Neuronal stem cell (in vitro differentiated cells): ENCODE results near the gene SHISA4.

Experiments used
- DNase-seq: peaks from one replicate; pipeline ENCODE4 v3.0.0-alpha.2; 2013; ENCODE audit warnings: low spot score
- H2AFZ ChIP-seq: one replicate; pipeline ENCODE4 v1.6.1; 2013; ENCODE audit warnings: mild to moderate bottlenecking, low read length, inconsistent platforms
- H2AK5ac ChIP-seq: 2 replicates; pipeline ENCODE4 v1.6.1; 2013; ENCODE audit warnings: low read depth, mild to moderate bottlenecking, inconsistent platforms, low read length, moderate library complexity, mixed read lengths
- H2BK120ac ChIP-seq: 2 replicates; pipeline ENCODE4 v1.6.1; 2013; ENCODE audit warnings: low read depth, mild to moderate bottlenecking, inconsistent platforms, low read length, moderate library complexity, mixed read lengths
- H2BK12ac ChIP-seq: one replicate; pipeline ENCODE4 v1.6.1; 2013; ENCODE audit warnings: low read length, inconsistent platforms
- H2BK15ac ChIP-seq: 2 replicates; pipeline ENCODE4 v1.6.1; 2013; ENCODE audit warnings: mild to moderate bottlenecking, low read length, inconsistent platforms, mixed read lengths
- H2BK5ac ChIP-seq: one replicate; pipeline ENCODE4 v1.6.1; 2013; ENCODE audit warnings: inconsistent platforms, mild to moderate bottlenecking, low read length, moderate library complexity
- H3K14ac ChIP-seq: one replicate; pipeline ENCODE4 v1.6.1; 2013; ENCODE audit warnings: low read length, inconsistent platforms
- H3K18ac ChIP-seq: 2 replicates; pipeline ENCODE4 v1.6.1; 2013; ENCODE audit warnings: low read length, inconsistent platforms
- H3K23ac ChIP-seq: 2 replicates; pipeline ENCODE4 v1.6.1; 2013; ENCODE audit warnings: low read depth, mild to moderate bottlenecking, mixed read lengths, low read length, inconsistent platforms; ENCODE audit not compliant: poor library complexity
- H3K27ac ChIP-seq: replicated peaks from 3 replicates; pipeline ENCODE4 v1.5.1; 2013; ENCODE audit warnings: low read length, inconsistent platforms
- H3K27me3 ChIP-seq, 3 experiments: 2 replicates each; pipeline ENCODE4 v1.6.1; 2013; ENCODE audit warnings: low read length in 3 of 3, mild to moderate bottlenecking in 2 of 3, inconsistent platforms in 1 of 3, low read depth in 1 of 3, mixed read lengths in 1 of 3, moderate library complexity in 1 of 3; ENCODE audit not compliant: control insufficient read depth in 3 of 3, insufficient read depth in 3 of 3
- H3K36me3 ChIP-seq, 2 donors: replicated peaks in 1 of 2; 2 replicates each; pipeline ENCODE4 v1.6.1; 2013; ENCODE audit warnings: low read length in 2 of 2; ENCODE audit not compliant: control insufficient read depth in 2 of 2, insufficient read depth in 2 of 2
- H3K4ac ChIP-seq: 2 replicates; pipeline ENCODE4 v1.6.1; 2013; ENCODE audit warnings: inconsistent platforms, mild to moderate bottlenecking, low read length, moderate library complexity
- H3K4me1 ChIP-seq, 2 donors: 1 replicate in 1 of 2; 2 replicates in 1 of 2; pipeline ENCODE4 v1.6.1; 2013; ENCODE audit warnings: low read length in 2 of 2, low read depth in 1 of 2; ENCODE audit not compliant: control insufficient read depth in 2 of 2, insufficient read depth in 1 of 2
- H3K4me2 ChIP-seq: one replicate; pipeline ENCODE4 v1.6.1; 2013; ENCODE audit warnings: mild to moderate bottlenecking, low read length, inconsistent platforms; ENCODE audit not compliant: insufficient read depth, poor library complexity, severe bottlenecking
- H3K4me3 ChIP-seq, 2 donors: 2 replicates each; pipeline ENCODE4 v1.5.1; 2013; ENCODE audit warnings: low read length in 2 of 2, mild to moderate bottlenecking in 2 of 2, inconsistent platforms in 1 of 2, moderate library complexity in 1 of 2
- H3K79me1 ChIP-seq: one replicate; pipeline ENCODE4 v1.6.1; 2013; ENCODE audit warnings: low read depth, mild to moderate bottlenecking, inconsistent platforms, low read length, moderate library complexity
- H3K9ac ChIP-seq: one replicate; pipeline ENCODE4 v1.6.1; 2013; ENCODE audit warnings: mild to moderate bottlenecking, low read depth, low read length, inconsistent platforms; ENCODE audit not compliant: poor library complexity
- H3K9me3 ChIP-seq, 2 donors: replicated peaks in 1 of 2; 2 replicates each; pipeline versions ENCODE3 to v1.6.1; 2013; ENCODE audit warnings: low read length in 2 of 2, mild to moderate bottlenecking in 2 of 2, inconsistent platforms in 1 of 2, low read depth in 1 of 2, mixed read lengths in 1 of 2, moderate library complexity in 1 of 2; ENCODE audit not compliant: control insufficient read depth in 2 of 2, insufficient read depth in 1 of 2
- H4K8ac ChIP-seq: one replicate; pipeline ENCODE4 v1.6.1; 2013; ENCODE audit warnings: low read depth, mild to moderate bottlenecking, inconsistent platforms, low read length, moderate library complexity
- H4K91ac ChIP-seq: one replicate; pipeline ENCODE4 v1.6.1; 2013; ENCODE audit warnings: low read length, low read depth, mild to moderate bottlenecking, inconsistent platforms; ENCODE audit not compliant: poor library complexity
- WGBS, 2 donors: extraction: QIAGEN DNeasy Blood & Tissue Kit; methylation state at CpG; one replicate each; pipeline ENCODE4 v1.1.7; 2013; ENCODE audit warnings: missing lambda C conversion rate in 2 of 2, mixed read lengths in 1 of 2; ENCODE audit not compliant: insufficient read length in 2 of 2, insufficient replicate concordance in 1 of 2; ENCODE audit errors: extremely low coverage in 2 of 2; 5-methylcytosine and 5-hydroxymethylcytosine counted together

The SHISA4 gene

GRCh38 chr1:201895913-201896807, 7.5 kb downstream of the SHISA4 start:
- Histone ChIP-seq H4K91ac (no peak overlapping the region), H3K9me3 (no peaks in the 10 kb centered on the region), H3K27me3 (peaks cover 0 to 27% (median 1%) of the 10 kb centered on the region in 3 experiments), H3K18ac (no peak overlapping the region), H2BK5ac (no peak overlapping the region), H3K23ac (no peak overlapping the region), H3K9ac (no peak overlapping the region), H2BK15ac (no peak overlapping the region), H2AFZ (peak overlapping the region; percentile 74), H3K4me3 (peak overlapping the region in 1 of 2 donors; percentile 37), H3K4ac (no peak overlapping the region), H3K4me1 (peaks cover 0 to 7% of the 10 kb centered on the region in 2 donors), H2BK120ac (no peak overlapping the region), H2BK12ac (no peak overlapping the region), H3K27ac (no peak overlapping the region), H3K14ac (no peak overlapping the region), H2AK5ac (no peak overlapping the region), H3K36me3 (no peaks in the 10 kb centered on the region), H4K8ac (no peak overlapping the region), H3K79me1 (peaks cover 2% of the 10 kb centered on the region), H3K4me2 (no peak overlapping the region)
- peak; percentile 50 for DNase-seq
- WGBS, 2 donors, result no CpG with 5 or more reads among the region's 10 CpGs

GRCh38 chr1:201896951-201897391, 8.3 kb downstream of the SHISA4 start:
- Histone ChIP-seq H3K36me3 (no peaks in the 10 kb centered on the region), H4K8ac (no peak overlapping the region), H3K4me3 (peak overlapping the region in 1 of 2 donors; percentile 19), H2BK5ac (no peak overlapping the region), H3K4me1 (peaks cover 0 to 7% of the 10 kb centered on the region in 2 donors), H3K27me3 (peaks cover 0 to 22% (median 1%) of the 10 kb centered on the region in 3 experiments), H2BK120ac (no peak overlapping the region), H2AK5ac (no peak overlapping the region), H3K18ac (no peak overlapping the region), H3K14ac (no peak overlapping the region), H3K23ac (no peak overlapping the region), H4K91ac (no peak overlapping the region), H2BK15ac (no peak overlapping the region), H2BK12ac (no peak overlapping the region), H3K9me3 (no peaks in the 10 kb centered on the region), H3K79me1 (no peaks in the 10 kb centered on the region), H2AFZ (no peak overlapping the region), H3K27ac (no peak overlapping the region), H3K9ac (no peak overlapping the region), H3K4ac (no peak overlapping the region), H3K4me2 (no peak overlapping the region)
- no peak for DNase-seq
- no CpG with 5 or more reads among the region's 2 CpGs for WGBS, 2 donors

GRCh38 chr1:201898240-201898894, 9.7 kb downstream of the SHISA4 start:
- H3K4ac ChIP-seq, result no peak overlapping the region
- no peak overlapping the region for H2AK5ac ChIP-seq
- no peaks in the 10 kb centered on the region for H3K9me3 ChIP-seq
- H3K9ac ChIP-seq, result no peak overlapping the region
- H2BK12ac ChIP-seq, result no peak overlapping the region
- no peak overlapping the region for H3K27ac ChIP-seq
- no peaks in the 10 kb centered on the region for H3K79me1 ChIP-seq
- no peak overlapping the region for H3K4me3 ChIP-seq
- H4K8ac ChIP-seq, result no peak overlapping the region
- H2BK120ac ChIP-seq, result no peak overlapping the region
- no peak overlapping the region for H2BK5ac ChIP-seq
- no peak overlapping the region for H3K14ac ChIP-seq
- WGBS, 2 donors, result no CpG with 5 or more reads among the region's 4 CpGs
- H4K91ac ChIP-seq, result no peak overlapping the region
- no peak overlapping the region for H3K18ac ChIP-seq
- no peaks in the 10 kb centered on the region for H3K36me3 ChIP-seq
- no peak overlapping the region for H3K4me2 ChIP-seq
- H2AFZ ChIP-seq, result no peak overlapping the region
- H2BK15ac ChIP-seq, result no peak overlapping the region
- peaks cover 0 to 19% (median 1%) of the 10 kb centered on the region in 3 experiments for H3K27me3 ChIP-seq
- no peak for DNase-seq
- peaks cover 3 to 7% of the 10 kb centered on the region in 2 donors for H3K4me1 ChIP-seq
- no peak overlapping the region for H3K23ac ChIP-seq

GRCh38 chr1:201898992-201899391, 10.3 kb downstream of the SHISA4 start:
- Histone ChIP-seq H3K4me2 (no peak overlapping the region), H3K79me1 (no peaks in the 10 kb centered on the region), H3K4ac (no peak overlapping the region), H3K9me3 (no peaks in the 10 kb centered on the region), H2BK5ac (no peak overlapping the region), H3K23ac (no peak overlapping the region), H3K9ac (no peak overlapping the region), H2BK15ac (no peak overlapping the region), H3K14ac (no peak overlapping the region), H4K8ac (no peak overlapping the region), H3K27me3 (peaks cover 0 to 19% (median 1%) of the 10 kb centered on the region in 3 experiments), H3K36me3 (no peaks in the 10 kb centered on the region), H2BK12ac (no peak overlapping the region), H2AFZ (no peak overlapping the region), H2AK5ac (peak overlapping the region; percentile 33), H3K18ac (no peak overlapping the region), H3K27ac (no peak overlapping the region), H4K91ac (no peak overlapping the region), H3K4me3 (no peak overlapping the region), H3K4me1 (peaks cover 6 to 7% of the 10 kb centered on the region in 2 donors), H2BK120ac (no peak overlapping the region)
- no CpG with 5 or more reads among the region's 4 CpGs for WGBS, 2 donors
- DNase-seq, result no peak
